H1 (cell line): ENCODE results near the gene CAB39L. TPM values are rescaled to one million over a fixed set of nuclear protein-coding genes. Genes with fewer than 3 reads are reported as not detected.

Source experiments
- CTCF ChIA-PET: fragments of 300-600 bp; sonication (Branson Sonifier 250); formaldehyde crosslinking; loops from one replicate; lab custom pipeline; 2021; ENCODE audit not compliant: partially characterized antibody; lab: Charles Lee
- POLR2A ChIA-PET: fragments of 300-600 bp; sonication (Branson Sonifier 250); formaldehyde crosslinking; loops from one replicate; lab custom pipeline; 2021; ENCODE audit warnings: inconsistent platforms; ENCODE audit not compliant: partially characterized antibody; lab: Charles Lee
- DNase-seq, 2 experiments: peaks; one replicate each; pipeline versions ENCODE4 v3.0.0 to v3.0.0-alpha.2; 2010 to 2022; ENCODE audit warnings: low spot score in 2 of 2, low read depth in 1 of 2, mixed read lengths in 1 of 2
- FAIRE-seq: peaks from 2 replicates; lab custom pipeline; 2011; peaks lifted over from hg19 to GRCh38; lab: Jason Lieb, UNC
- H2AFZ ChIP-seq: 2 replicates; pipeline ENCODE4 v1.8.1; 2012; ENCODE audit warnings: low read length, inconsistent platforms
- H2AK5ac ChIP-seq: 2 replicates; pipeline ENCODE4 v1.6.1; 2013; ENCODE audit warnings: low read depth, low read length
- H2BK120ac ChIP-seq: replicated peaks from 2 replicates; pipeline ENCODE3; 2013; ENCODE audit warnings: low read depth, low read length, inconsistent platforms
- H2BK12ac ChIP-seq: 2 replicates; pipeline ENCODE4 v1.6.1; 2013; ENCODE audit warnings: low read depth, low read length
- H2BK15ac ChIP-seq: 2 replicates; pipeline ENCODE4 v1.6.1; 2013; ENCODE audit warnings: low read length
- H2BK20ac ChIP-seq: 2 replicates; pipeline ENCODE4 v1.6.1; 2013; ENCODE audit warnings: low read length
- H2BK5ac ChIP-seq: 2 replicates; pipeline ENCODE4 v1.6.1; 2013; ENCODE audit warnings: low read depth, low read length
- H3K14ac ChIP-seq: 2 replicates; pipeline ENCODE4 v1.6.1; 2013; ENCODE audit warnings: inconsistent platforms; ENCODE audit not compliant: insufficient read length
- H3K18ac ChIP-seq: 2 replicates; pipeline ENCODE4 v1.6.1; 2013; ENCODE audit warnings: low read length; ENCODE audit errors: extremely low read depth
- H3K23ac ChIP-seq: 2 replicates; pipeline ENCODE4 v1.6.1; 2013; ENCODE audit warnings: inconsistent platforms; ENCODE audit not compliant: insufficient read length
- H3K23me2 ChIP-seq: 2 replicates; pipeline ENCODE4 v1.6.1; 2013; ENCODE audit warnings: low read depth, low read length
- H3K27ac ChIP-seq: 2 replicates; pipeline ENCODE4 v1.6.1; 2011; ENCODE audit warnings: low read depth, low read length, inconsistent platforms
- H3K27me3 ChIP-seq, 4 experiments: replicated peaks in 1 of 4; 1 replicate in 1 of 4; 2 replicates in 3 of 4; pipeline versions ENCODE4 v1.6.1 to v1.8.1; 2011 to 2013; ENCODE audit warnings: low read length in 3 of 4, mild to moderate bottlenecking in 3 of 4, inconsistent platforms in 2 of 4, mixed read lengths in 2 of 4, moderate library complexity in 1 of 4; ENCODE audit not compliant: control insufficient read depth in 3 of 4, insufficient read depth in 3 of 4; ENCODE audit errors: extremely low read depth in 1 of 4
- H3K36me3 ChIP-seq, 4 experiments: 2 replicates each; pipeline versions ENCODE4 v1.6.1 to v1.8.1; 2011 to 2013; ENCODE audit warnings: mild to moderate bottlenecking in 4 of 4, low read length in 3 of 4, moderate library complexity in 2 of 4, control low read depth in 1 of 4, inconsistent platforms in 1 of 4; ENCODE audit not compliant: insufficient read depth in 4 of 4, control insufficient read depth in 2 of 4
- H3K4ac ChIP-seq: replicated peaks from 2 replicates; pipeline ENCODE3; 2013; ENCODE audit warnings: low read length, low read depth, mixed read lengths, inconsistent platforms; ENCODE audit not compliant: insufficient read length
- H3K4me1 ChIP-seq, 4 experiments: replicated peaks in 1 of 4; 1 replicate in 1 of 4; 2 replicates in 3 of 4; pipeline versions ENCODE4 v1.6.1 to v1.8.1; 2011 to 2013; ENCODE audit warnings: low read length in 3 of 4, inconsistent platforms in 2 of 4, mixed read lengths in 1 of 4; ENCODE audit not compliant: insufficient read depth in 4 of 4, control insufficient read depth in 3 of 4
- H3K4me2 ChIP-seq, 2 experiments: 2 replicates each; pipeline versions ENCODE4 v1.6.1 to v1.8.1; 2011 to 2013; ENCODE audit warnings: low read depth in 2 of 2, low read length in 2 of 2, control low read depth in 1 of 2, inconsistent platforms in 1 of 2, mild to moderate bottlenecking in 1 of 2; ENCODE audit not compliant: insufficient read depth in 1 of 2
- H3K4me3 ChIP-seq, 4 experiments: fragments of 200-600, 300-600 bp in 1 of 4; sonication (generic), shearing (Covaris generic), sonication (Bioruptor Twin) in 1 of 4; 2 replicates each; pipeline versions ENCODE4 v1.5.1 to v1.8.1; 2011 to 2016; ENCODE audit warnings: low read length in 4 of 4, low read depth in 3 of 4, control low read depth in 2 of 4, inconsistent platforms in 2 of 4, mild to moderate bottlenecking in 2 of 4, mixed read lengths in 1 of 4, moderate library complexity in 1 of 4; ENCODE audit not compliant: insufficient read depth in 2 of 4; ENCODE audit errors: extremely low read depth in 1 of 4
- H3K56ac ChIP-seq: replicated peaks from 2 replicates; pipeline ENCODE3; 2013; ENCODE audit warnings: low read depth, mild to moderate bottlenecking, mixed read lengths, low read length, inconsistent platforms; ENCODE audit not compliant: insufficient read length
- H3K79me1 ChIP-seq: 2 replicates; pipeline ENCODE4 v1.6.1; 2013; ENCODE audit warnings: low read depth, low read length, control low read depth
- H3K79me2 ChIP-seq, 2 experiments: 2 replicates each; pipeline versions ENCODE4 v1.6.1 to v1.8.1; 2012 to 2013; ENCODE audit warnings: low read length in 2 of 2, mild to moderate bottlenecking in 2 of 2, inconsistent platforms in 1 of 2; ENCODE audit not compliant: insufficient read depth in 2 of 2, control insufficient read depth in 1 of 2
- H3K9ac ChIP-seq, 4 experiments: replicated peaks in 1 of 4; 1 replicate in 1 of 4; 2 replicates in 3 of 4; pipeline versions ENCODE4 v1.6.1 to v1.8.1; 2011 to 2013; ENCODE audit warnings: low read depth in 3 of 4, low read length in 3 of 4, control low read depth in 2 of 4, mild to moderate bottlenecking in 2 of 4, moderate library complexity in 2 of 4, inconsistent platforms in 1 of 4; ENCODE audit errors: extremely low read depth in 1 of 4
- H3K9me3 ChIP-seq, 2 experiments: 2 replicates each; pipeline versions ENCODE4 v1.6.1 to v1.8.1; 2012 to 2013; ENCODE audit warnings: mild to moderate bottlenecking in 2 of 2, moderate library complexity in 2 of 2, control low read depth in 1 of 2, inconsistent platforms in 1 of 2, low read depth in 1 of 2, low read length in 1 of 2, mixed read lengths in 1 of 2; ENCODE audit not compliant: insufficient read depth in 2 of 2
- H4K20me1 ChIP-seq, 2 experiments: replicated peaks in 1 of 2; 2 replicates each; pipeline versions ENCODE3 to v1.8.1; 2011 to 2013; ENCODE audit warnings: inconsistent platforms in 2 of 2, low read length in 2 of 2, mild to moderate bottlenecking in 1 of 2; ENCODE audit not compliant: insufficient read depth in 2 of 2, control insufficient read depth in 1 of 2
- H4K5ac ChIP-seq: 2 replicates; pipeline ENCODE4 v1.6.1; 2013; ENCODE audit warnings: low read length, low read depth, mixed read lengths, inconsistent platforms; ENCODE audit not compliant: insufficient read length
- H4K8ac ChIP-seq: 2 replicates; pipeline ENCODE4 v1.8.0; 2013; ENCODE audit warnings: mild to moderate bottlenecking, moderate library complexity, low read length, inconsistent platforms; ENCODE audit not compliant: insufficient read depth; ENCODE audit errors: extremely low read depth
- H4K91ac ChIP-seq: replicated peaks from 2 replicates; pipeline ENCODE3; 2013; ENCODE audit warnings: low read length, mixed read lengths, inconsistent platforms; ENCODE audit not compliant: insufficient read length
- ASH2L ChIP-seq: fragments of 200-600, 300-600 bp; sonication (generic); IDR thresholded peaks from one replicate; pipeline ENCODE4 v1.7.1; 2017; ENCODE audit warnings: low read length
- JUN ChIP-seq: IDR thresholded peaks from 2 replicates; pipeline ENCODE4 v1.6.1; 2011; ENCODE audit warnings: low read depth, mild to moderate bottlenecking, improper control_type of control experiment, low read length
- KDM4A ChIP-seq: IDR thresholded peaks from one replicate; pipeline ENCODE4 v1.7.1; 2012; ENCODE audit warnings: low read depth, mild to moderate bottlenecking, moderate library complexity, low read length, inconsistent platforms; ENCODE audit not compliant: severe bottlenecking
- RFX5 ChIP-seq: IDR thresholded peaks from 2 replicates; pipeline ENCODE4 v1.6.1; 2011; ENCODE audit warnings: low read depth, low read length, improper control_type of control experiment, borderline replicate concordance
- SAP30 ChIP-seq: fragments of 300-600 bp; sonication (generic); IDR thresholded peaks from 2 replicates; pipeline ENCODE4 v1.7.1; 2012; ENCODE audit warnings: low read length, moderate library complexity, mild to moderate bottlenecking, inconsistent platforms; ENCODE audit not compliant: insufficient read depth, insufficient replicate concordance
- WGBS, 2 experiments: shearing (Covaris generic) in 1 of 2; methylation state at CpG; one replicate each; pipeline versions ENCODE4 v1.1.6 to v1.1.7; 2013 to 2015; ENCODE audit warnings: low lambda C conversion rate in 2 of 2, mixed read lengths in 2 of 2, inconsistent platforms in 1 of 2, low coverage in 1 of 2, missing lambda C conversion rate in 1 of 2; ENCODE audit not compliant: insufficient replicate concordance in 2 of 2, insufficient coverage in 1 of 2, insufficient read length in 1 of 2; ENCODE audit errors: extremely low coverage in 1 of 2, missing lambda C conversion rate in 1 of 2; 5-methylcytosine and 5-hydroxymethylcytosine counted together
- polyA plus RNA-seq, 7 experiments: library from polyadenylated mRNA; depleted of rRNA in 3 of 7; stranded (reverse) in 5 of 7; unstranded in 2 of 7; fragments of >200 nt in 5 of 7; fragments of 200-250 nt in 2 of 7; gene quantifications; 1 replicate in 5 of 7; 2 replicates in 1 of 7; 4 replicates in 1 of 7; pipeline versions ENCODE4 v1.2.1 to v1.2.3, GENCODE V29; 2011 to 2013; ENCODE audit warnings: missing spikeins in 2 of 7, mixed read lengths in 2 of 7
- total RNA-seq: library from RNA; stranded (reverse); fragmentation: NEBNext Ultra II Directional; extraction: Animal tissue kit (Norgen Biotek cat#: 25700); gene quantifications from 2 replicates; pipeline ENCODE4 v1.2.1, GENCODE V29; 2021

Gene CAB39L
- total and polyA plus RNA-seq, 2 of the 8 experiments (the other 6 are each of a cell fraction or from before 2014, with no cell fraction given): 2.5 to 4.8 TPM

DNA sequence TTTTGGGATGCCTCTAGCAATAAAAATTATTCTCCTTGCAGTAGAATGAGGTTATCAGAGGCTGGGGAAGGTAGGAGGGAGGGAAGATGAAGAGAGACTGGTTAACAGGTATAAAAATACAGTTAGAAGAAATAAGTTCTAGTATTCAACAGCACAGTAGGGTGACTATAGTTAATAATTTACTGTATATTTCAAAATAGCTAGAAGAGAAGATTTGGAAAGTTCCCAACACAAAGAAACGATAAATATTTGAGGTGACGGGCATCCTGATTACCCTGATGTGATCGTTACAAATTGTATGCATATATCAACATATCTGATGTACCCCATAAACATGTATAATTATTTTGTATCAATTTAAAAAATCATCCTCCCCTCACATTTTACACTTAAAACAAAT lies 102.3 kb downstream of the CAB39L start:
- Histone ChIP-seq H3K18ac (no peak overlapping the region), H2BK12ac (no peak overlapping the region), H3K4me1 (no peaks in the 10 kb centered on the region), H4K5ac (no peak overlapping the region), H3K79me1 (no peaks in the 10 kb centered on the region), H3K36me3 (no peaks in the 10 kb centered on the region), H3K56ac (no peak overlapping the region), H3K4me2 (no peak overlapping the region)
- POLR2A ChIA-PET: no interaction called here
- 92% methylated on average over 3 of the region's 3 CpGs; no CpG with 5 or more reads in 1 of the 2 experiments for WGBS, 2 experiments
- DNase-seq: no peak
- TF ChIP-seq KDM4A: no peak
- no peak for TF ChIP-seq ASH2L
- TF ChIP-seq JUN: no peak
- no peak for TF ChIP-seq SAP30
- no peak for TF ChIP-seq RFX5
- TF ChIP-seq, all 59 proteins: peak for 0
- Histone ChIP-seq H3K9ac (no peak overlapping the region), H2BK120ac (no peak overlapping the region), H3K27ac (no peak overlapping the region), H3K4ac (no peak overlapping the region), H4K8ac (no peak overlapping the region), H2BK15ac (no peak overlapping the region), H4K91ac (no peak overlapping the region), H3K23ac (no peak overlapping the region), H3K4me3 (no peak overlapping the region), H3K27me3 (no peaks in the 10 kb centered on the region), H2AK5ac (no peak overlapping the region), H3K14ac (no peak overlapping the region), H2AFZ (no peak overlapping the region), H3K79me2 (no peaks in the 10 kb centered on the region), H2BK5ac (no peak overlapping the region), H2BK20ac (no peak overlapping the region), H4K20me1 (no peaks in the 10 kb centered on the region), H3K23me2 (no peaks in the 10 kb centered on the region; the same call in 1 of the 2 replicates), H3K9me3 (no peaks in the 10 kb centered on the region)
- no peak for FAIRE-seq
- CTCF ChIA-PET: interaction anchor here (1.4 kb wide), 1 partner anchor 26 kb away, joined by 3 read pairs; no protein-coding TSS in a partner anchor
